ENCODE data around the gene CCDC122.

The CCDC122 gene

GRCh38 chr13:43808676-43809075 is 70.9 kb downstream of the CCDC122 start:
- Histone ChIP-seq H3K4me3 (ENCODE audit: low read depth, low read length) (no peak overlapping the region), H3K36me3 (no peaks in the 10 kb centered on the region), H3K9me3 (ENCODE audit: severe bottlenecking) (no peaks in the 10 kb centered on the region), H3K27ac (no peak overlapping the region), H3K27me3 (ENCODE audit: insufficient read depth, low read depth, severe bottlenecking) (no peaks in the 10 kb centered on the region)
- no peak for TF ChIP-seq CTCF (IDR thresholded peaks at IDR 0.05; ENCODE audit: low read depth, low read length)
- DNase-seq, result no peak

- no peak for TF ChIP-seq CTCF (IDR thresholded peaks at IDR 0.05; ENCODE audit: low read depth, low read length)
- H3K27ac ChIP-seq, result no peak overlapping the region
Measured at GRCh38 chr13:43805681-43806128, 73.8 kb downstream of the CCDC122 start.

GRCh38 chr13:43805071-43805468 is 74.5 kb downstream of the CCDC122 start:
- TF ChIP-seq CTCF (IDR thresholded peaks at IDR 0.05; ENCODE audit: low read depth, low read length), result no peak
- DNase-seq, result no peak
- no peak overlapping the region for H3K4me3 ChIP-seq (ENCODE audit: low read depth, low read length)

More at GRCh38 chr13:43805681-43806128, 73.8 kb downstream of the CCDC122 start:
- Histone ChIP-seq H3K27me3 (ENCODE audit: insufficient read depth, low read depth, severe bottlenecking) (no peaks in the 10 kb centered on the region), H3K4me3 (ENCODE audit: low read depth, low read length) (no peak overlapping the region), H3K36me3 (no peaks in the 10 kb centered on the region), H3K9me3 (ENCODE audit: severe bottlenecking) (no peaks in the 10 kb centered on the region)
- DNase-seq, result no peak

GRCh38 chr13:43804461-43805070 is 75.0 kb downstream of the CCDC122 start:
- no peak for DNase-seq
- Histone ChIP-seq H3K4me3 (ENCODE audit: low read depth, low read length) (no peak overlapping the region), H3K27ac (no peak overlapping the region), H3K36me3 (no peaks in the 10 kb centered on the region), H3K9me3 (ENCODE audit: severe bottlenecking) (no peaks in the 10 kb centered on the region), H3K27me3 (ENCODE audit: insufficient read depth, low read depth, severe bottlenecking) (no peaks in the 10 kb centered on the region)
- no peak for TF ChIP-seq CTCF (IDR thresholded peaks at IDR 0.05; ENCODE audit: low read depth, low read length)

More at GRCh38 chr13:43805071-43805468, 74.5 kb downstream of the CCDC122 start:
- Histone ChIP-seq H3K27ac (no peak overlapping the region), H3K36me3 (no peaks in the 10 kb centered on the region), H3K27me3 (ENCODE audit: insufficient read depth, low read depth, severe bottlenecking) (no peaks in the 10 kb centered on the region), H3K9me3 (ENCODE audit: severe bottlenecking) (no peaks in the 10 kb centered on the region)

GRCh38 chr13:43802511-43802910 is 77.0 kb downstream of the CCDC122 start:
- no peaks in the 10 kb centered on the region for H3K27me3 ChIP-seq (ENCODE audit: insufficient read depth, low read depth, severe bottlenecking)
- no peak for TF ChIP-seq CTCF (IDR thresholded peaks at IDR 0.05; ENCODE audit: low read depth, low read length)
- DNase-seq, result no peak

GRCh38 chr13:43800828-43801227 is 78.7 kb downstream of the CCDC122 start:
- no peak for DNase-seq
- H3K36me3 ChIP-seq, result no peaks in the 10 kb centered on the region
- H3K27me3 ChIP-seq (ENCODE audit: insufficient read depth, low read depth, severe bottlenecking), result no peaks in the 10 kb centered on the region
- no peak for TF ChIP-seq CTCF (IDR thresholded peaks at IDR 0.05; ENCODE audit: low read depth, low read length)
- H3K27ac ChIP-seq, result no peak overlapping the region
- no peak overlapping the region for H3K4me3 ChIP-seq (ENCODE audit: low read depth, low read length)
- H3K9me3 ChIP-seq (ENCODE audit: severe bottlenecking), result no peaks in the 10 kb centered on the region

More at GRCh38 chr13:43802511-43802910, 77.0 kb downstream of the CCDC122 start:
- no peaks in the 10 kb centered on the region for H3K36me3 ChIP-seq
- H3K4me3 ChIP-seq (ENCODE audit: low read depth, low read length), result no peak overlapping the region
- H3K27ac ChIP-seq, result no peak overlapping the region
- no peaks in the 10 kb centered on the region for H3K9me3 ChIP-seq (ENCODE audit: severe bottlenecking)
